GM12878 (cell line): ENCODE data around the gene SETD2. TPM values are rescaled to one million over a fixed set of nuclear protein-coding genes. Genes with fewer than 3 reads are reported as not detected.

Source experiments
- ATF2 ChIP-seq: IDR thresholded peaks from 2 replicates; pipeline ENCODE4 v1.6.1; 2012; ENCODE audit warnings: low read length, inconsistent platforms
- BCL11A ChIP-seq: IDR thresholded peaks from 2 replicates; pipeline ENCODE4 v1.6.1; 2011; ENCODE audit warnings: low read depth, low read length
- RUNX3 ChIP-seq: IDR thresholded peaks from 2 replicates; pipeline ENCODE4 v1.6.1; 2012; ENCODE audit warnings: low read length, inconsistent platforms
- SIN3A ChIP-seq: IDR thresholded peaks from 2 replicates; pipeline ENCODE4 v1.6.1; 2012; ENCODE audit warnings: low read depth, low read length, improper control_type of control experiment
- ZBTB40 ChIP-seq: fragments of 450-650 bp; IDR thresholded peaks from 2 replicates; pipeline ENCODE4 v1.6.1; 2016; ENCODE audit warnings: mild to moderate bottlenecking, moderate library complexity, borderline replicate concordance
- polyA plus RNA-seq, 11 experiments: library from polyadenylated mRNA; depleted of rRNA in 4 of 11; unstranded in 6 of 11; stranded (reverse) in 5 of 11; fragments of >200 nt; fragmentation: Nextera tagmentation in 4 of 11; fragmentation: Illumina TruSeq in 1 of 11; extraction: Ambion mirVana in 4 of 11; extraction: Trizol in 1 of 11; gene quantifications; 1 replicate in 1 of 11; 2 replicates in 10 of 11; pipeline versions ENCODE4 v1.2.1 to v1.2.3, GENCODE V29; 2011 to 2016; ENCODE audit warnings: inconsistent platforms in 2 of 11, missing spikeins in 2 of 11, low read depth in 1 of 11
- total RNA-seq, 4 experiments: library from RNA; depleted of rRNA in 3 of 4; stranded (reverse); fragments of >200 nt in 3 of 4; fragmentation: Illumina TruSeq in 1 of 4; extraction: Trizol in 1 of 4; gene quantifications; 2 replicates each; pipeline versions ENCODE4 v1.2.1 to v1.2.3, GENCODE V29; 2013 to 2021

SETD2 gene
- total and polyA plus RNA-seq, 10 of the 15 experiments (the other 5 are each of a cell fraction or from before 2014, with no cell fraction given), result 8.4 to 44.9 (median 24.5) TPM

GRCh38 chr3:47164007-47164881, at the start of gene SETD2 (continued):
- TF ChIP-seq ZBTB40 (peak; percentile 32; the same call in 1 of the 2 replicates), RUNX3 (peak; percentile 17; the same call in 1 of the 2 replicates), ATF2 (no peak), BCL11A (0 out of 2 replicates have a peak, but pooled peaks have one; percentile 10), SIN3A (no peak; the same call in 1 of the 2 replicates)
